ENCODE results near the gene PNMA3.
"Not testable (repeated sequence)": the region's sequence is repeated elsewhere in the genome, so short reads cannot be mapped to it uniquely, and the experiment has no call there.

The PNMA3 gene

GRCh38 chrX:153073331-153073730 is 17.1 kb downstream of the PNMA3 start:
- H3K4me1 ChIP-seq (ENCODE audit: control insufficient read depth, insufficient read depth, low read length, poor library complexity, severe bottlenecking); H3K27ac ChIP-seq (ENCODE audit: insufficient read depth, low read length, poor library complexity, severe bottlenecking); H3K27me3 ChIP-seq (replicated peaks; ENCODE audit: control insufficient read depth, insufficient read depth, low read length, poor library complexity, severe bottlenecking); DNase-seq; H3K9me3 ChIP-seq (ENCODE audit: control insufficient read depth, low read length); H3K4me3 ChIP-seq (ENCODE audit: insufficient read depth, low read depth, low read length, poor library complexity, severe bottlenecking); H3K36me3 ChIP-seq (ENCODE audit: control insufficient read depth, insufficient read depth, low read length): not testable (repeated sequence)

- Histone ChIP-seq H3K4me3 (ENCODE audit: insufficient read depth, low read depth, low read length, poor library complexity, severe bottlenecking) (no peak overlapping the region), H3K27me3 (replicated peaks; ENCODE audit: control insufficient read depth, insufficient read depth, low read length, poor library complexity, severe bottlenecking) (no peaks in the 10 kb centered on the region), H3K9me3 (ENCODE audit: control insufficient read depth, low read length) (no peaks in the 10 kb centered on the region), H3K27ac (ENCODE audit: insufficient read depth, low read length, poor library complexity, severe bottlenecking) (no peak overlapping the region), H3K4me1 (ENCODE audit: control insufficient read depth, insufficient read depth, low read length, poor library complexity, severe bottlenecking) (no peaks in the 10 kb centered on the region), H3K36me3 (ENCODE audit: control insufficient read depth, insufficient read depth, low read length) (no peaks in the 10 kb centered on the region)
- no peak for DNase-seq
Observed at GRCh38 chrX:153074262-153074899, 18.1 kb downstream of the PNMA3 start.

GRCh38 chrX:153074935-153075334 is 18.7 kb downstream of the PNMA3 start:
- no peak overlapping the region for H3K4me3 ChIP-seq (ENCODE audit: insufficient read depth, low read depth, low read length, poor library complexity, severe bottlenecking)
- no peaks in the 10 kb centered on the region for H3K9me3 ChIP-seq (ENCODE audit: control insufficient read depth, low read length)
- H3K4me1 ChIP-seq (ENCODE audit: control insufficient read depth, insufficient read depth, low read length, poor library complexity, severe bottlenecking) = no peaks in the 10 kb centered on the region
- H3K36me3 ChIP-seq (ENCODE audit: control insufficient read depth, insufficient read depth, low read length) = no peaks in the 10 kb centered on the region
- DNase-seq = no peak
- no peak overlapping the region for H3K27ac ChIP-seq (ENCODE audit: insufficient read depth, low read length, poor library complexity, severe bottlenecking)
- no peaks in the 10 kb centered on the region for H3K27me3 ChIP-seq (replicated peaks; ENCODE audit: control insufficient read depth, insufficient read depth, low read length, poor library complexity, severe bottlenecking)

- H3K4me3 ChIP-seq (ENCODE audit: insufficient read depth, low read depth, low read length, poor library complexity, severe bottlenecking) = no peak overlapping the region
- H3K27ac ChIP-seq (ENCODE audit: insufficient read depth, low read length, poor library complexity, severe bottlenecking) = no peak overlapping the region
- H3K36me3 ChIP-seq (ENCODE audit: control insufficient read depth, insufficient read depth, low read length) = no peaks in the 10 kb centered on the region
- H3K4me1 ChIP-seq (ENCODE audit: control insufficient read depth, insufficient read depth, low read length, poor library complexity, severe bottlenecking) = no peaks in the 10 kb centered on the region
- H3K9me3 ChIP-seq (ENCODE audit: control insufficient read depth, low read length) = no peaks in the 10 kb centered on the region
- no peaks in the 10 kb centered on the region for H3K27me3 ChIP-seq (replicated peaks; ENCODE audit: control insufficient read depth, insufficient read depth, low read length, poor library complexity, severe bottlenecking)
- no peak for DNase-seq
Observed at GRCh38 chrX:153075366-153075765, 19.1 kb downstream of the PNMA3 start.

GRCh38 chrX:153077437-153078135 is 21.3 kb downstream of the PNMA3 start:
- not testable (repeated sequence) for H3K27ac ChIP-seq (ENCODE audit: insufficient read depth, low read length, poor library complexity, severe bottlenecking); H3K9me3 ChIP-seq (ENCODE audit: control insufficient read depth, low read length); H3K36me3 ChIP-seq (ENCODE audit: control insufficient read depth, insufficient read depth, low read length)

GRCh38 chrX:153083238-153083923 is 27.1 kb downstream of the PNMA3 start:
- not testable (repeated sequence) for DNase-seq; H3K27me3 ChIP-seq (replicated peaks; ENCODE audit: control insufficient read depth, insufficient read depth, low read length, poor library complexity, severe bottlenecking); H3K36me3 ChIP-seq (ENCODE audit: control insufficient read depth, insufficient read depth, low read length); H3K27ac ChIP-seq (ENCODE audit: insufficient read depth, low read length, poor library complexity, severe bottlenecking); H3K9me3 ChIP-seq (ENCODE audit: control insufficient read depth, low read length); H3K4me1 ChIP-seq (ENCODE audit: control insufficient read depth, insufficient read depth, low read length, poor library complexity, severe bottlenecking); H3K4me3 ChIP-seq (ENCODE audit: insufficient read depth, low read depth, low read length, poor library complexity, severe bottlenecking)

More at GRCh38 chrX:153077437-153078135, 21.3 kb downstream of the PNMA3 start:
- not testable (repeated sequence) for DNase-seq; H3K4me3 ChIP-seq (ENCODE audit: insufficient read depth, low read depth, low read length, poor library complexity, severe bottlenecking); H3K4me1 ChIP-seq (ENCODE audit: control insufficient read depth, insufficient read depth, low read length, poor library complexity, severe bottlenecking); H3K27me3 ChIP-seq (replicated peaks; ENCODE audit: control insufficient read depth, insufficient read depth, low read length, poor library complexity, severe bottlenecking)

GRCh38 chrX:153102418-153102817 is 46.1 kb downstream of the PNMA3 start:
- Histone ChIP-seq H3K4me1 (ENCODE audit: control insufficient read depth, insufficient read depth, low read length, poor library complexity, severe bottlenecking) (no peaks in the 10 kb centered on the region), H3K36me3 (ENCODE audit: control insufficient read depth, insufficient read depth, low read length) (no peaks in the 10 kb centered on the region), H3K9me3 (ENCODE audit: control insufficient read depth, low read length) (no peaks in the 10 kb centered on the region), H3K27ac (ENCODE audit: insufficient read depth, low read length, poor library complexity, severe bottlenecking) (no peak overlapping the region), H3K4me3 (ENCODE audit: insufficient read depth, low read depth, low read length, poor library complexity, severe bottlenecking) (no peak overlapping the region), H3K27me3 (replicated peaks; ENCODE audit: control insufficient read depth, insufficient read depth, low read length, poor library complexity, severe bottlenecking) (no peaks in the 10 kb centered on the region)
- DNase-seq = no peak

- not testable (repeated sequence) for H3K27me3 ChIP-seq (replicated peaks; ENCODE audit: control insufficient read depth, insufficient read depth, low read length, poor library complexity, severe bottlenecking); H3K4me1 ChIP-seq (ENCODE audit: control insufficient read depth, insufficient read depth, low read length, poor library complexity, severe bottlenecking); DNase-seq; H3K27ac ChIP-seq (ENCODE audit: insufficient read depth, low read length, poor library complexity, severe bottlenecking); H3K36me3 ChIP-seq (ENCODE audit: control insufficient read depth, insufficient read depth, low read length); H3K4me3 ChIP-seq (ENCODE audit: insufficient read depth, low read depth, low read length, poor library complexity, severe bottlenecking); H3K9me3 ChIP-seq (ENCODE audit: control insufficient read depth, low read length)
Observed at GRCh38 chrX:153104959-153105358, 48.7 kb downstream of the PNMA3 start.

- H3K27ac ChIP-seq (ENCODE audit: insufficient read depth, low read length, poor library complexity, severe bottlenecking); H3K36me3 ChIP-seq (ENCODE audit: control insufficient read depth, insufficient read depth, low read length); H3K9me3 ChIP-seq (ENCODE audit: control insufficient read depth, low read length); H3K4me1 ChIP-seq (ENCODE audit: control insufficient read depth, insufficient read depth, low read length, poor library complexity, severe bottlenecking); H3K27me3 ChIP-seq (replicated peaks; ENCODE audit: control insufficient read depth, insufficient read depth, low read length, poor library complexity, severe bottlenecking); H3K4me3 ChIP-seq (ENCODE audit: insufficient read depth, low read depth, low read length, poor library complexity, severe bottlenecking); DNase-seq: not testable (repeated sequence)
Observed at GRCh38 chrX:153106092-153106801, 50.0 kb downstream of the PNMA3 start.
